SH-SY5Y (cell line): ENCODE data around the gene XRCC6.

ENCODE experiments used
- GATA2 ChIP-seq: IDR thresholded peaks from 2 replicates; pipeline ENCODE4 v1.6.1; 2011; ENCODE audit warnings: mild to moderate bottlenecking, low read depth, low read length
- GATA3 ChIP-seq: IDR thresholded peaks from 2 replicates; pipeline ENCODE4 v1.6.1; 2011; ENCODE audit warnings: low read depth, mild to moderate bottlenecking, low read length, moderate library complexity

The XRCC6 gene

GRCh38 chr22:41621099-41621910 lies at the start of gene XRCC6:
TSS of gene XRCC6 (plus strand) at chr22:41621295. CDS start at chr22:41622005, 710 bp downstream.
- no peak for TF ChIP-seq GATA3
- TF ChIP-seq GATA2, result no peak

GRCh38 chr22:41571786-41572185 lies 49.3 kb upstream of the XRCC6 start:
- TF ChIP-seq GATA3 (no peak), GATA2 (no peak)

GRCh38 chr22:41573677-41574076 lies 47.4 kb upstream of the XRCC6 start:
- TF ChIP-seq GATA2 (no peak), GATA3 (no peak)

GRCh38 chr22:41574847-41575381 lies 46.2 kb upstream of the XRCC6 start:
- TF ChIP-seq GATA3 (no peak), GATA2 (no peak)

- no peak for TF ChIP-seq GATA3
Observed at GRCh38 chr22:41575533-41575932, 45.6 kb upstream of the XRCC6 start.

- no peak for TF ChIP-seq GATA3
- TF ChIP-seq GATA2, result no peak
Observed at GRCh38 chr22:41576877-41577276, 44.2 kb upstream of the XRCC6 start.

- TF ChIP-seq GATA3, result no peak
- no peak for TF ChIP-seq GATA2
Observed at GRCh38 chr22:41578114-41578513, 43.0 kb upstream of the XRCC6 start.

GRCh38 chr22:41578818-41579217 lies 42.3 kb upstream of the XRCC6 start:
- TF ChIP-seq GATA3 (no peak), GATA2 (no peak)

- TF ChIP-seq GATA3 (no peak), GATA2 (no peak)
Observed at GRCh38 chr22:41579297-41579996, 41.6 kb upstream of the XRCC6 start.

- no peak for TF ChIP-seq GATA2
- no peak for TF ChIP-seq GATA3
Observed at GRCh38 chr22:41579997-41580355, 41.1 kb upstream of the XRCC6 start.

- TF ChIP-seq GATA3, result no peak
- no peak for TF ChIP-seq GATA2
Observed at GRCh38 chr22:41582694-41583093, 38.4 kb upstream of the XRCC6 start.

- TF ChIP-seq GATA2 (no peak), GATA3 (no peak)
Observed at GRCh38 chr22:41584881-41585280, 36.2 kb upstream of the XRCC6 start.

- TF ChIP-seq GATA2 (no peak), GATA3 (no peak)
Observed at GRCh38 chr22:41585898-41586297, 35.2 kb upstream of the XRCC6 start.

- TF ChIP-seq GATA2, result no peak
- no peak for TF ChIP-seq GATA3
Observed at GRCh38 chr22:41587347-41587723, 33.8 kb upstream of the XRCC6 start.
